ENCODE data around the gene SLC35G1. TPM values are rescaled to one million over a fixed set of nuclear protein-coding genes. Genes with fewer than 3 reads are reported as not detected.

The SLC35G1 gene
- total and polyA plus RNA-seq, 4 experiments from 2014 or later, result 5.0 to 7.3 (median 5.8) TPM

- H3K36me3 Mint-ChIP-seq, result no peaks in the 10 kb centered on the region
- Histone ChIP-seq H3K36me3 (ENCODE audit: insufficient read depth, low read length) (no peaks in the 10 kb centered on the region), H3K27ac (ENCODE audit: low read depth, low read length) (no peak overlapping the region), H3K27me3 (ENCODE audit: insufficient read depth, low read length) (no peaks in the 10 kb centered on the region), H3K4me1 (ENCODE audit: insufficient read depth, low read length) (no peaks in the 10 kb centered on the region), H3K4me3 (ENCODE audit: low read length in 2 of 2) (no peak overlapping the region), H3K9me3 (ENCODE audit: control insufficient read depth in 1 of 2, low read length in 2 of 2) (no peaks in the 10 kb centered on the region)
- H3K27me3 Mint-ChIP-seq, result peaks cover 0 to 2% of the 10 kb centered on the region in 2 donors
- no peak for DNase-seq
- H3K4me3 Mint-ChIP-seq, result no peak overlapping the region
- ChIA-PET POLR2A (ENCODE audit: partially characterized antibody) (no interaction called here), CTCF (ENCODE audit: partially characterized antibody) (interaction anchor here (1.8 kb wide), 1 partner anchor 39 kb away, joined by 3 read pairs; no protein-coding TSS in a partner anchor)
- H3K9me3 Mint-ChIP-seq, result peaks cover 0 to 3% (median 0%) of the 10 kb centered on the region in 8 donors
- no peak overlapping the region for H3K27ac Mint-ChIP-seq
- no peaks in the 10 kb centered on the region for H3K4me1 Mint-ChIP-seq
- intact Hi-C loops (cut with micrococcal nuclease), result loop anchor here (10.0 kb wide), 1 partner anchor 480 kb away; no protein-coding TSS in a partner anchor
These were observed 38.8 kb upstream of the SLC35G1 start for GRCh38 chr10:93854975-93855374.

- H3K4me1 ChIP-seq (ENCODE audit: insufficient read depth, low read length), result no peaks in the 10 kb centered on the region
- H3K27me3 ChIP-seq (ENCODE audit: insufficient read depth, low read length), result no peaks in the 10 kb centered on the region
- Mint-ChIP-seq H3K4me1 (no peaks in the 10 kb centered on the region), H3K27me3 (peaks cover 0 to 2% of the 10 kb centered on the region in 2 donors), H3K9me3 (peaks cover 0 to 3% (median 0%) of the 10 kb centered on the region in 8 donors), H3K4me3 (no peak overlapping the region), H3K27ac (no peak overlapping the region), H3K36me3 (no peaks in the 10 kb centered on the region)
- POLR2A ChIA-PET (ENCODE audit: partially characterized antibody), result no interaction called here
- DNase-seq, result no peak
- CTCF ChIA-PET (ENCODE audit: partially characterized antibody), result interaction anchor here (1.4 to 1.9 kb wide), 3 partner anchors 13 to 302 kb away, joined by 3 to 6 read pairs (median 3); no protein-coding TSS in a partner anchor
- H3K36me3 ChIP-seq (ENCODE audit: insufficient read depth, low read length), result no peaks in the 10 kb centered on the region
- no peaks in the 10 kb centered on the region for H3K9me3 ChIP-seq (ENCODE audit: control insufficient read depth in 1 of 2, low read length in 2 of 2)
- H3K4me3 ChIP-seq (ENCODE audit: low read length in 2 of 2), result no peak overlapping the region
- intact Hi-C loops (cut with micrococcal nuclease), result loop anchor here (10.0 kb wide), 1 partner anchor 482 kb away; no protein-coding TSS in a partner anchor
- H3K27ac ChIP-seq (ENCODE audit: low read depth, low read length), result no peak overlapping the region
These were observed 37.2 kb upstream of the SLC35G1 start for GRCh38 chr10:93856349-93857145.

- Mint-ChIP-seq H3K4me1 (no peaks in the 10 kb centered on the region), H3K9me3 (no peaks in the 10 kb centered on the region), H3K36me3 (no peaks in the 10 kb centered on the region), H3K4me3 (no peak overlapping the region), H3K27ac (peak overlapping the region in 1 of 7 donors; percentile 42), H3K27me3 (peaks cover 0 to 4% of the 10 kb centered on the region in 2 donors)
- CTCF ChIA-PET (ENCODE audit: partially characterized antibody), result interaction anchor here (1.0 to 2.0 kb wide), 5 partner anchors 10 to 483 kb away, joined by 3 to 6 read pairs (median 4); no protein-coding TSS in a partner anchor
- Histone ChIP-seq H3K9me3 (ENCODE audit: control insufficient read depth in 1 of 2, low read length in 2 of 2) (no peaks in the 10 kb centered on the region), H3K4me1 (ENCODE audit: insufficient read depth, low read length) (no peaks in the 10 kb centered on the region), H3K27ac (ENCODE audit: low read depth, low read length) (no peak overlapping the region), H3K27me3 (ENCODE audit: insufficient read depth, low read length) (no peaks in the 10 kb centered on the region), H3K4me3 (ENCODE audit: low read length in 2 of 2) (no peak overlapping the region), H3K36me3 (ENCODE audit: insufficient read depth, low read length) (no peaks in the 10 kb centered on the region)
- intact Hi-C loops (cut with micrococcal nuclease), result loop anchor here (10.0 kb wide), 1 partner anchor 484 kb away; no protein-coding TSS in a partner anchor
- POLR2A ChIA-PET (ENCODE audit: partially characterized antibody), result no interaction called here
- peak in 2 of 5 donors; percentile 3 for DNase-seq
These were observed 34.6 kb upstream of the SLC35G1 start for GRCh38 chr10:93859049-93859655.

GRCh38 chr10:93861825-93862224, 32.0 kb upstream of the SLC35G1 start:
- Mint-ChIP-seq H3K9me3 (no peaks in the 10 kb centered on the region), H3K27ac (no peak overlapping the region), H3K4me1 (no peaks in the 10 kb centered on the region), H3K27me3 (peaks cover 5 to 6% of the 10 kb centered on the region in 2 donors), H3K4me3 (no peak overlapping the region), H3K36me3 (no peaks in the 10 kb centered on the region)
- ChIA-PET POLR2A (ENCODE audit: partially characterized antibody) (no interaction called here), CTCF (ENCODE audit: partially characterized antibody) (interaction anchor here (1.0 to 1.1 kb wide), 2 partner anchors 16 to 306 kb away, joined by 3 read pairs; no protein-coding TSS in a partner anchor)
- H3K4me1 ChIP-seq (ENCODE audit: insufficient read depth, low read length), result no peaks in the 10 kb centered on the region
- H3K4me3 ChIP-seq (ENCODE audit: low read length in 2 of 2), result no peak overlapping the region
- H3K36me3 ChIP-seq (ENCODE audit: insufficient read depth, low read length), result no peaks in the 10 kb centered on the region
- no peaks in the 10 kb centered on the region for H3K9me3 ChIP-seq (ENCODE audit: control insufficient read depth in 1 of 2, low read length in 2 of 2)
- intact Hi-C loops (cut with micrococcal nuclease), result no loop called here
- no peaks in the 10 kb centered on the region for H3K27me3 ChIP-seq (ENCODE audit: insufficient read depth, low read length)
- no peak overlapping the region for H3K27ac ChIP-seq (ENCODE audit: low read depth, low read length)
- DNase-seq, result no peak

- H3K4me1 ChIP-seq (ENCODE audit: insufficient read depth, low read length), result no peaks in the 10 kb centered on the region
- H3K27me3 ChIP-seq (ENCODE audit: insufficient read depth, low read length), result no peaks in the 10 kb centered on the region
- ChIA-PET CTCF (ENCODE audit: partially characterized antibody) (no interaction called here), POLR2A (ENCODE audit: partially characterized antibody) (no interaction called here)
- H3K4me3 Mint-ChIP-seq, result no peak overlapping the region
- no peak overlapping the region for H3K27ac ChIP-seq (ENCODE audit: low read depth, low read length)
- intact Hi-C loops (cut with micrococcal nuclease), result no loop called here
- H3K4me1 Mint-ChIP-seq, result no peaks in the 10 kb centered on the region
- H3K27ac Mint-ChIP-seq, result no peak overlapping the region
- H3K4me3 ChIP-seq (ENCODE audit: low read length in 2 of 2), result no peak overlapping the region
- H3K36me3 Mint-ChIP-seq, result no peaks in the 10 kb centered on the region
- H3K9me3 ChIP-seq (ENCODE audit: control insufficient read depth in 1 of 2, low read length in 2 of 2), result no peaks in the 10 kb centered on the region
- no peak for DNase-seq
- no peaks in the 10 kb centered on the region for H3K36me3 ChIP-seq (ENCODE audit: insufficient read depth, low read length)
- no peaks in the 10 kb centered on the region for H3K9me3 Mint-ChIP-seq
- peaks cover 6 to 23% of the 10 kb centered on the region in 2 donors for H3K27me3 Mint-ChIP-seq
These were observed 27.9 kb upstream of the SLC35G1 start for GRCh38 chr10:93865794-93866425.

- no peaks in the 10 kb centered on the region for H3K9me3 ChIP-seq (ENCODE audit: control insufficient read depth in 1 of 2, low read length in 2 of 2)
- H3K9me3 Mint-ChIP-seq, result no peaks in the 10 kb centered on the region
- H3K4me1 Mint-ChIP-seq, result no peaks in the 10 kb centered on the region
- no peak overlapping the region for H3K27ac ChIP-seq (ENCODE audit: low read depth, low read length)
- H3K4me3 Mint-ChIP-seq, result no peak overlapping the region
- no peaks in the 10 kb centered on the region for H3K36me3 ChIP-seq (ENCODE audit: insufficient read depth, low read length)
- ChIA-PET CTCF (ENCODE audit: partially characterized antibody) (interaction anchor here (1.4 kb wide), 1 partner anchor 17 kb away, joined by 5 read pairs; no protein-coding TSS in a partner anchor), POLR2A (ENCODE audit: partially characterized antibody) (no interaction called here)
- peaks cover 9 to 32% of the 10 kb centered on the region in 2 donors for H3K27me3 Mint-ChIP-seq
- intact Hi-C loops (cut with micrococcal nuclease), result no loop called here
- DNase-seq, result no peak
- no peaks in the 10 kb centered on the region for H3K36me3 Mint-ChIP-seq
- H3K27me3 ChIP-seq (ENCODE audit: insufficient read depth, low read length), result no peaks in the 10 kb centered on the region
- H3K27ac Mint-ChIP-seq, result no peak overlapping the region
- no peaks in the 10 kb centered on the region for H3K4me1 ChIP-seq (ENCODE audit: insufficient read depth, low read length)
- no peak overlapping the region for H3K4me3 ChIP-seq (ENCODE audit: low read length in 2 of 2)
These were observed 26.3 kb upstream of the SLC35G1 start for GRCh38 chr10:93867525-93867924.

- no peak overlapping the region for H3K4me3 ChIP-seq (ENCODE audit: low read length in 2 of 2)
- no peaks in the 10 kb centered on the region for H3K9me3 Mint-ChIP-seq
- no peaks in the 10 kb centered on the region for H3K36me3 ChIP-seq (ENCODE audit: insufficient read depth, low read length)
- H3K4me1 Mint-ChIP-seq, result no peaks in the 10 kb centered on the region
- H3K36me3 Mint-ChIP-seq, result no peaks in the 10 kb centered on the region
- CTCF ChIA-PET (ENCODE audit: partially characterized antibody), result interaction anchor here (1.6 kb wide), 1 partner anchor 56 kb away, joined by 3 read pairs; no protein-coding TSS in a partner anchor
- intact Hi-C loops (cut with micrococcal nuclease), result no loop called here
- H3K9me3 ChIP-seq (ENCODE audit: control insufficient read depth in 1 of 2, low read length in 2 of 2), result no peaks in the 10 kb centered on the region
- peaks cover 20 to 38% of the 10 kb centered on the region in 2 donors for H3K27me3 Mint-ChIP-seq
- no peak overlapping the region for H3K27ac Mint-ChIP-seq
- no peak for DNase-seq
- no peaks in the 10 kb centered on the region for H3K27me3 ChIP-seq (ENCODE audit: insufficient read depth, low read length)
- H3K27ac ChIP-seq (ENCODE audit: low read depth, low read length), result no peak overlapping the region
- H3K4me3 Mint-ChIP-seq, result no peak overlapping the region
- H3K4me1 ChIP-seq (ENCODE audit: insufficient read depth, low read length), result no peaks in the 10 kb centered on the region
- POLR2A ChIA-PET (ENCODE audit: partially characterized antibody), result no interaction called here
These were observed 22.0 kb upstream of the SLC35G1 start for GRCh38 chr10:93871671-93872204.

Measured in CD4-positive, alpha-beta memory T cell (primary cell).